ENCODE results near the gene LRAT. TPM values are rescaled to one million over a fixed set of nuclear protein-coding genes. Genes with fewer than 3 reads are reported as not detected.

LRAT gene
- total and polyA plus RNA-seq, 2 of the 8 experiments (the other 6 are each of a cell fraction or from before 2014, with no cell fraction given): 4.3 to 10.3 TPM

DNA sequence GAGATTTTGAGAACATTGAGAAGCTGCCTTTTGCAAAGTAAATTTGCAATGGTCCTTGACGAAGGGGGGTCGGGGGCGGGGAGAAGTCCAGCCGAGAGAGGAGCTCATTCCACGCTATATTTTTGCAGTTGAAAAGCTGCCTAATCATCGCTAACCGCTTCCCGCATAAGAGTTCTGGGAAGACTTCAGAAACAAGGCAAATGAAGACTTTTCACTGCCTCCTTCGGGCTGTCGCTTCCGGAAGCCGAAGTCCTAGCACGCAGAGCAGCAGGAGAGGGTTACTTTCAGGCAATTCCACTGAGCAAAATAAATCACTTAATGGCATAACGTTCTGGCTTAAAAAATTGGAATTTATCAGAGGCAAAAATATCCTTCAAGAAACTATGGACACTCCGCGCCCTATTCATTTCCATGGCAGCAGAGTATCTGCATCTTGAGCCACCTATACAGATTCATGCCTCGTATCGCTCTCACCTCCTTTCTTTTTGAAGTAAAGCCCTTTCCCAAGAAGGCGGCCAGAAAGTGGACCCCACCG lies 2.6 kb upstream of the LRAT start:
- Histone ChIP-seq H3K4me1 (replicated peaks in 1 of 4; ENCODE audit: control insufficient read depth in 3 of 4, insufficient read depth in 4 of 4, low read length in 3 of 4) (peaks cover 9 to 30% (median 22%) of the 10 kb centered on the region in 4 experiments), H2BK15ac (ENCODE audit: low read length) (no peak overlapping the region), H3K27me3 (replicated peaks in 1 of 4; ENCODE audit: control insufficient read depth in 3 of 4, extremely low read depth in 1 of 4, insufficient read depth in 3 of 4, low read length in 3 of 4) (peaks cover 0 to 33% (median 26%) of the 10 kb centered on the region in 4 experiments; a peak in 6 of 7 replicates), H3K4ac (replicated peaks; ENCODE audit: insufficient read length, low read depth, low read length) (no peak overlapping the region), H2BK120ac (replicated peaks; ENCODE audit: low read depth, low read length) (no peak overlapping the region), H2BK12ac (ENCODE audit: low read depth, low read length) (no peak overlapping the region), H3K9me3 (ENCODE audit: insufficient read depth in 2 of 2, low read depth in 1 of 2, low read length in 1 of 2) (no peaks in the 10 kb centered on the region), H3K4me3 (ENCODE audit: extremely low read depth in 1 of 4, insufficient read depth in 2 of 4, low read depth in 3 of 4, low read length in 4 of 4) (peak overlapping the region in 3 of 4 experiments; percentile 18 to 50 (median 29); a peak in 7 of 8 replicates), H3K23me2 (ENCODE audit: low read depth, low read length) (peaks cover 25% of the 10 kb centered on the region), H4K91ac (replicated peaks; ENCODE audit: insufficient read length, low read length) (no peak overlapping the region), H3K36me3 (ENCODE audit: control insufficient read depth in 2 of 4, insufficient read depth in 4 of 4, low read length in 3 of 4) (no peaks in the 10 kb centered on the region), H3K56ac (replicated peaks; ENCODE audit: insufficient read length, low read depth, low read length) (peak overlapping the region; percentile 19), H3K79me1 (ENCODE audit: low read depth, low read length) (peaks cover 2% of the 10 kb centered on the region; the same call in 1 of the 2 replicates), H3K79me2 (ENCODE audit: control insufficient read depth in 1 of 2, insufficient read depth in 2 of 2, low read length in 2 of 2) (peaks cover 0 to 16% of the 10 kb centered on the region in 2 experiments; a peak in 2 of 4 replicates), H3K14ac (ENCODE audit: insufficient read length) (no peak overlapping the region), H2AFZ (ENCODE audit: low read length) (no peak overlapping the region), H3K9ac (replicated peaks in 1 of 4; ENCODE audit: extremely low read depth in 1 of 4, low read depth in 3 of 4, low read length in 3 of 4) (no peak overlapping the region), H3K27ac (ENCODE audit: low read depth, low read length) (no peak overlapping the region), H3K4me2 (ENCODE audit: insufficient read depth in 1 of 2, low read depth in 2 of 2, low read length in 2 of 2) (peak overlapping the region; percentile 83 to 99), H3K23ac (ENCODE audit: insufficient read length) (no peak overlapping the region), H4K8ac (ENCODE audit: extremely low read depth, insufficient read depth, low read length) (no peak overlapping the region), H2BK5ac (ENCODE audit: low read depth, low read length) (no peak overlapping the region), H3K18ac (ENCODE audit: extremely low read depth, low read length) (no peak overlapping the region), H2AK5ac (ENCODE audit: low read depth, low read length) (no peak overlapping the region), H2BK20ac (ENCODE audit: low read length) (no peak overlapping the region), H4K20me1 (replicated peaks in 1 of 2; ENCODE audit: control insufficient read depth in 1 of 2, insufficient read depth in 2 of 2, low read length in 2 of 2) (no peaks in the 10 kb centered on the region), H4K5ac (ENCODE audit: insufficient read length, low read depth, low read length) (no peak overlapping the region)
- WGBS, 2 experiments (ENCODE audit: extremely low coverage in 1 of 2, insufficient coverage in 1 of 2, insufficient read length in 1 of 2, insufficient replicate concordance in 2 of 2, low coverage in 1 of 2, low lambda C conversion rate in 2 of 2, missing lambda C conversion rate in 1 of 2): 6% methylated on average over 20 of the region's 20 CpGs; no CpG with 5 or more reads in 1 of the 2 experiments
- no peak for DNase-seq (ENCODE audit: low read depth in 1 of 2, low spot score in 2 of 2)
- ChIA-PET CTCF (ENCODE audit: partially characterized antibody) (interaction anchor here (0.8 to 3.2 kb wide), 9 partner anchors 10 to 182 kb away, joined by 3 to 14 read pairs (median 4); no protein-coding TSS in a partner anchor), POLR2A (ENCODE audit: partially characterized antibody) (interaction anchor here (1.2 to 8.3 kb wide), 5 partner anchors 15 to 186 kb away, joined by 3 to 80 read pairs (median 4); no protein-coding TSS in a partner anchor)
- FAIRE-seq: no peak
- TF ChIP-seq SIX5 (IDR thresholded peaks at IDR 0.05; ENCODE audit: low read depth, low read length) (no peak), SIN3A (conservative IDR thresholded peaks at IDR 0.05 in 1 of 2, IDR thresholded peaks at IDR 0.05 in 1 of 2; ENCODE audit: low read depth in 1 of 2, low read length in 2 of 2) (no peak)
